ENCODE results near the gene ACACA.

GRCh38 chr17:37344519-37344918 lies 62.1 kb downstream of the ACACA start:
- no peak for TF ChIP-seq CTCF (IDR thresholded peaks at IDR 0.05)
- no peak for TF ChIP-seq POLR2AphosphoS5 (IDR thresholded peaks at IDR 0.05)
